H1 (cell line): ENCODE results near the gene TIE1. TPM values are rescaled to one million over a fixed set of nuclear protein-coding genes. Genes with fewer than 3 reads are reported as not detected.

ENCODE experiments used
- BACH1 ChIP-seq: IDR thresholded peaks from 2 replicates; pipeline ENCODE4 v1.6.1; 2012; ENCODE audit warnings: low read length, improper control_type of control experiment
- JUN ChIP-seq: IDR thresholded peaks from 2 replicates; pipeline ENCODE4 v1.6.1; 2011; ENCODE audit warnings: low read depth, mild to moderate bottlenecking, improper control_type of control experiment, low read length
- RAD21 ChIP-seq, 2 experiments: IDR thresholded peaks in 1 of 2; conservative IDR thresholded peaks in 1 of 2; 2 replicates each; pipeline ENCODE4 v1.6.1; 2011; ENCODE audit warnings: low read depth in 2 of 2, low read length in 2 of 2, improper control_type of control experiment in 1 of 2, inconsistent platforms in 1 of 2, mild to moderate bottlenecking in 1 of 2, moderate library complexity in 1 of 2
- SIRT6 ChIP-seq: IDR thresholded peaks from one replicate; pipeline ENCODE4 v1.7.1; 2012; ENCODE audit warnings: low read length, inconsistent platforms
- SIX5 ChIP-seq: IDR thresholded peaks from 2 replicates; pipeline ENCODE4 v1.6.1; 2011; ENCODE audit warnings: mild to moderate bottlenecking, low read depth, low read length
- SP4 ChIP-seq: IDR thresholded peaks from 2 replicates; pipeline ENCODE4 v1.6.1; 2012; ENCODE audit warnings: low read length, inconsistent platforms
- TEAD4 ChIP-seq: IDR thresholded peaks from 2 replicates; pipeline ENCODE4 v1.6.1; 2012; ENCODE audit warnings: low read depth, low read length, inconsistent platforms, mixed read lengths
- polyA plus RNA-seq, 7 experiments: library from polyadenylated mRNA; depleted of rRNA in 3 of 7; stranded (reverse) in 5 of 7; unstranded in 2 of 7; fragments of >200 nt in 5 of 7; fragments of 200-250 nt in 2 of 7; gene quantifications; 1 replicate in 5 of 7; 2 replicates in 1 of 7; 4 replicates in 1 of 7; pipeline versions ENCODE4 v1.2.1 to v1.2.3, GENCODE V29; 2011 to 2013; ENCODE audit warnings: missing spikeins in 2 of 7, mixed read lengths in 2 of 7
- total RNA-seq: library from RNA; stranded (reverse); fragmentation: NEBNext Ultra II Directional; extraction: Animal tissue kit (Norgen Biotek cat#: 25700); gene quantifications from 2 replicates; pipeline ENCODE4 v1.2.1, GENCODE V29; 2021
- TF ChIP-seq, protein P1 (sequence below): fragments of 300-600 bp; sonication (generic); IDR thresholded peaks from 2 replicates; pipeline ENCODE4 v1.7.1; 2012; ENCODE audit warnings: low read length, moderate library complexity, mild to moderate bottlenecking, inconsistent platforms; ENCODE audit not compliant: insufficient replicate concordance

The TIE1 gene
- total and polyA plus RNA-seq, 2 of the 8 experiments (the other 6 are each of a cell fraction or from before 2014, with no cell fraction given) = 0.74 to 2.2 TPM

DNA sequence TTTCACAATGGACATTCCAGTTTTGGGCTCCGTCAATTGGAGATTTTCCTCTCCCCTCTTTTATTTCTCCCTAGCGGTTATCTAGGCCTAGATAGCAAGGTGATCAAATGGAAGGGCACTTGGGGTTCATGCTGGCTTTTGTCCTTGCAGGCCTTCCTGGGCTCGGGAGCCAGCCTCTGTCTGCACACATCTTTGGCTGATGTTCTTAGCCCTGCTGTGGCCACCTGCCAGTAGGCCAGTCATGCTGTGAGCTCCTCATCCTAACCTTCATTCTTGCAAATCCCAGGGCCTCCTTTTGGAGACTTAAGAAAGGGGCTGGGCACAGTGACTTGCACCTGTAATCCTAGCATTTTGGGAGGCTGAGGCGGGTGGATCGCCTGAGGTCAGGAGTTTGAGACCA lies 13.5 kb downstream of the TIE1 start (continued):
- TF ChIP-seq, protein P1, sequence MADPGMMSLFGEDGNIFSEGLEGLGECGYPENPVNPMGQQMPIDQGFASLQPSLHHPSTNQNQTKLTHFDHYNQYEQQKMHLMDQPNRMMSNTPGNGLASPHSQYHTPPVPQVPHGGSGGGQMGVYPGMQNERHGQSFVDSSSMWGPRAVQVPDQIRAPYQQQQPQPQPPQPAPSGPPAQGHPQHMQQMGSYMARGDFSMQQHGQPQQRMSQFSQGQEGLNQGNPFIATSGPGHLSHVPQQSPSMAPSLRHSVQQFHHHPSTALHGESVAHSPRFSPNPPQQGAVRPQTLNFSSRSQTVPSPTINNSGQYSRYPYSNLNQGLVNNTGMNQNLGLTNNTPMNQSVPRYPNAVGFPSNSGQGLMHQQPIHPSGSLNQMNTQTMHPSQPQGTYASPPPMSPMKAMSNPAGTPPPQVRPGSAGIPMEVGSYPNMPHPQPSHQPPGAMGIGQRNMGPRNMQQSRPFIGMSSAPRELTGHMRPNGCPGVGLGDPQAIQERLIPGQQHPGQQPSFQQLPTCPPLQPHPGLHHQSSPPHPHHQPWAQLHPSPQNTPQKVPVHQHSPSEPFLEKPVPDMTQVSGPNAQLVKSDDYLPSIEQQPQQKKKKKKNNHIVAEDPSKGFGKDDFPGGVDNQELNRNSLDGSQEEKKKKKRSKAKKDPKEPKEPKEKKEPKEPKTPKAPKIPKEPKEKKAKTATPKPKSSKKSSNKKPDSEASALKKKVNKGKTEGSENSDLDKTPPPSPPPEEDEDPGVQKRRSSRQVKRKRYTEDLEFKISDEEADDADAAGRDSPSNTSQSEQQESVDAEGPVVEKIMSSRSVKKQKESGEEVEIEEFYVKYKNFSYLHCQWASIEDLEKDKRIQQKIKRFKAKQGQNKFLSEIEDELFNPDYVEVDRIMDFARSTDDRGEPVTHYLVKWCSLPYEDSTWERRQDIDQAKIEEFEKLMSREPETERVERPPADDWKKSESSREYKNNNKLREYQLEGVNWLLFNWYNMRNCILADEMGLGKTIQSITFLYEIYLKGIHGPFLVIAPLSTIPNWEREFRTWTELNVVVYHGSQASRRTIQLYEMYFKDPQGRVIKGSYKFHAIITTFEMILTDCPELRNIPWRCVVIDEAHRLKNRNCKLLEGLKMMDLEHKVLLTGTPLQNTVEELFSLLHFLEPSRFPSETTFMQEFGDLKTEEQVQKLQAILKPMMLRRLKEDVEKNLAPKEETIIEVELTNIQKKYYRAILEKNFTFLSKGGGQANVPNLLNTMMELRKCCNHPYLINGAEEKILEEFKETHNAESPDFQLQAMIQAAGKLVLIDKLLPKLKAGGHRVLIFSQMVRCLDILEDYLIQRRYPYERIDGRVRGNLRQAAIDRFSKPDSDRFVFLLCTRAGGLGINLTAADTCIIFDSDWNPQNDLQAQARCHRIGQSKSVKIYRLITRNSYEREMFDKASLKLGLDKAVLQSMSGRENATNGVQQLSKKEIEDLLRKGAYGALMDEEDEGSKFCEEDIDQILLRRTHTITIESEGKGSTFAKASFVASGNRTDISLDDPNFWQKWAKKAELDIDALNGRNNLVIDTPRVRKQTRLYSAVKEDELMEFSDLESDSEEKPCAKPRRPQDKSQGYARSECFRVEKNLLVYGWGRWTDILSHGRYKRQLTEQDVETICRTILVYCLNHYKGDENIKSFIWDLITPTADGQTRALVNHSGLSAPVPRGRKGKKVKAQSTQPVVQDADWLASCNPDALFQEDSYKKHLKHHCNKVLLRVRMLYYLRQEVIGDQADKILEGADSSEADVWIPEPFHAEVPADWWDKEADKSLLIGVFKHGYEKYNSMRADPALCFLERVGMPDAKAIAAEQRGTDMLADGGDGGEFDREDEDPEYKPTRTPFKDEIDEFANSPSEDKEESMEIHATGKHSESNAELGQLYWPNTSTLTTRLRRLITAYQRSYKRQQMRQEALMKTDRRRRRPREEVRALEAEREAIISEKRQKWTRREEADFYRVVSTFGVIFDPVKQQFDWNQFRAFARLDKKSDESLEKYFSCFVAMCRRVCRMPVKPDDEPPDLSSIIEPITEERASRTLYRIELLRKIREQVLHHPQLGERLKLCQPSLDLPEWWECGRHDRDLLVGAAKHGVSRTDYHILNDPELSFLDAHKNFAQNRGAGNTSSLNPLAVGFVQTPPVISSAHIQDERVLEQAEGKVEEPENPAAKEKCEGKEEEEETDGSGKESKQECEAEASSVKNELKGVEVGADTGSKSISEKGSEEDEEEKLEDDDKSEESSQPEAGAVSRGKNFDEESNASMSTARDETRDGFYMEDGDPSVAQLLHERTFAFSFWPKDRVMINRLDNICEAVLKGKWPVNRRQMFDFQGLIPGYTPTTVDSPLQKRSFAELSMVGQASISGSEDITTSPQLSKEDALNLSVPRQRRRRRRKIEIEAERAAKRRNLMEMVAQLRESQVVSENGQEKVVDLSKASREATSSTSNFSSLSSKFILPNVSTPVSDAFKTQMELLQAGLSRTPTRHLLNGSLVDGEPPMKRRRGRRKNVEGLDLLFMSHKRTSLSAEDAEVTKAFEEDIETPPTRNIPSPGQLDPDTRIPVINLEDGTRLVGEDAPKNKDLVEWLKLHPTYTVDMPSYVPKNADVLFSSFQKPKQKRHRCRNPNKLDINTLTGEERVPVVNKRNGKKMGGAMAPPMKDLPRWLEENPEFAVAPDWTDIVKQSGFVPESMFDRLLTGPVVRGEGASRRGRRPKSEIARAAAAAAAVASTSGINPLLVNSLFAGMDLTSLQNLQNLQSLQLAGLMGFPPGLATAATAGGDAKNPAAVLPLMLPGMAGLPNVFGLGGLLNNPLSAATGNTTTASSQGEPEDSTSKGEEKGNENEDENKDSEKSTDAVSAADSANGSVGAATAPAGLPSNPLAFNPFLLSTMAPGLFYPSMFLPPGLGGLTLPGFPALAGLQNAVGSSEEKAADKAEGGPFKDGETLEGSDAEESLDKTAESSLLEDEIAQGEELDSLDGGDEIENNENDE = no peak
- TF ChIP-seq SIRT6 (no peak), RAD21 (IDR thresholded peaks at IDR 0.05 in 1 of 2, conservative IDR thresholded peaks at IDR 0.05 in 1 of 2; ENCODE audit: low read depth in 2 of 2, low read length in 2 of 2) (no peak), JUN (no peak), BACH1 (no peak), SP4 (no peak), SIX5 (no peak), TEAD4 (no peak)
- TF ChIP-seq, all 59 proteins: peak for 0
